ENCODE results near the gene PEPD.
"Not testable (repeated sequence)": the region's sequence is repeated elsewhere in the genome, so short reads cannot be mapped to it uniquely, and the experiment has no call there.

PEPD gene

DNA sequence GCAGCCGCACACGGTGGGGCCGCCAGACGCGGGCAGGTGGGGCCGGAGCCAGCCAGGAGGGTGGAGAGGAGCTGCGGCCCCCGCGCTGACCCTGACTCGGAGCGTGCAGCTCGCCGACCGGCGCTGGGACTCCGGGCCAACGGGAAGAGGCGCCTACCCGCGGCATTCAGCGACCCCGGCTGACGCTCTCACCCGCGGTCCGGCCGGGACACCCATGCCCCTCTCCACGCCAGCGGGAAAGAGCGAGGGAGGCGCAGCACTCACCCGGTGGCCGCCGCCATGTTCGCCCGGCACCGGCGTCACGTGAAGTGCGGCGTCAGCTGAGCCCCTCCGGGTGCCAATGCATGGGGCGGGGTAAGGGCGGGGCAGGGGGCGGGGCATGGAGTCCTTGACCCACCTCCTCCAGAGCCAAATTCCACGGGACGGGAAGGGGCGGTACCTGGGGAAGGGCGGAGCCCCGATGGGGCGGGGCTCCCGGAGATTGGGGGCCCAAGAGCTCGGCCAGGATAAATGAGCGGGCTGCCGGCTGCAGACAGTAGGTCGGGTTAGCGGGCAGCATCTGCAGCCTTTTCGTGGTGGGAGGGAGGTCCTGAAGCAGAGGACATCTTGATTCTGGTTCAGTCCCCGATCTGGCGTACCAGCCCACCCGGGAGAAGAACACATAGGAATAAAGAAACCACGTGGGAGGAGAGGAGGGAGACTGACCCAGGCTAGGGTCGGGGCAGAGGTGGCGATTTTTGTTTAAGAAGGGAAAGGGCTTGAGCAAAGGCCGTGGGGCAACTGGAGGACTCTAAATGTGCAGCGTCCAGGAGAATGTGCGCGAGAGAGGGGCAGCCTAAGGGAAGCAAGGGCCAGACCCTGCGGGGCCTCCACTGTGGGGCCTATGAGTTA lies at the start of gene PEPD:
TSS of gene PEPD (minus strand) at position 312 of the 891 bp plus-strand sequence. CDS start at position 281, 31 bp downstream.
- FAIRE-seq = no peak

DNA sequence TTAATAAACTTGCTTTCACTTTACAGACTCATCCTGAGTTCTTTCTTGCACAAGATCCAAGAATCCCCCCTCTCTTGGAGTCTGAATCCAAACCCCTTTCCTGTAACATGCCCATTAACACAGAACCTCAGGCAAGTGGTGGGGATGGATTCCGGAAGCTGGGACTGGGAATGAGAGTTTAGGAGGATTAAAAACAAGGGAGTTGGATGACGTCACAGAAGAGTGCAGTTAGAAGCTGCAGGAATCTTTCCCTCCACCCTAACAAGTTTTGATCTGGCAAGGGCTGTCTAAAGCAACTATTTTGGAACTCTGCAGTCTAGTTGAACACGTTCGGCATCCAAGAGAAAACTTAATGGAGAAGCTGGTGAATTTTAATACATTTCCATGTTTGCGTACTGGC lies 48.2 kb upstream of the PEPD start:
- FAIRE-seq = no peak

DNA sequence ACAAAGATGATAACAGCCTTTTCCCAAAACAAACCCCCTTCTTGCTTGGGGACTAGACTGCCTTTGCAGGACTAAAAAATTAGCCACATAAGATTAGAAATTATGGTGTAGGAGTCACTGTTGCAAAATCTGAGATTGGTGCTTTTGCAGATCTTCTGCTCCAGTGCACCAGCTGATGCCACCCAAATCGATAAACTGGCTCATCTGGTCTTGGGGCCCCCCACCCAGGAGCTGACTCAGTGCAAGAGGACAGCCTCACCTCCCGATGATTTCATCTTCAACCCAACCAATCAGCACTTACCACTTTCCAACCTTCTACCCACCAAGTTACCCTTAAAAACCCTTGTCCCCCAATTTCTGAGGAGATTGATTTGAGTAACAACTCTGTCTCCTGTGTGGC lies 47.1 kb upstream of the PEPD start:
- FAIRE-seq = no peak

DNA sequence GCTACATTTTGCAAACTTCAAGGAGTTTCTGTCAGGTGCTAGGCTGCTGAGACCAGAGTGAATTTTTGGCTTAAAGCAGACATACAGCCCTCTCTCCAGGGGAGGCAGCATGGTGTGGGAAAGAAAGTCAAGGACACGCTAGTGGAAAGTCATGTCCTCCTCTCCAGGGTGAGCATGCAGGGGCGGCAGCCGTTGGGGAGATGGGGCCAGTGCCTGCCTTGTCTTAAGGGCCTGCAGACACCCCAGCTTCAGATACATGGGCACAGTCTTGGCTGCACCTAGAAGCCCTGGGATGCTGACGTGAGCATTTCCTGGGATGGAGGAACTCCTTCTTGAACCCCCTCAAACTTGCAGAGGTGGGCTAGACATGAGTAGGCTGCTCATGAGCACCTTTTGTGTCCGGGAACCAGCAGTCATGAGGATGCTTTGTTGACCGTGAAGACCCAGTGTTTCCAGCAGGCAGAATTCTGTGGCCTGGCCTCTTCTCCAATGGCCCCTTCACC lies 43.3 kb upstream of the PEPD start:
- no peak for FAIRE-seq

DNA sequence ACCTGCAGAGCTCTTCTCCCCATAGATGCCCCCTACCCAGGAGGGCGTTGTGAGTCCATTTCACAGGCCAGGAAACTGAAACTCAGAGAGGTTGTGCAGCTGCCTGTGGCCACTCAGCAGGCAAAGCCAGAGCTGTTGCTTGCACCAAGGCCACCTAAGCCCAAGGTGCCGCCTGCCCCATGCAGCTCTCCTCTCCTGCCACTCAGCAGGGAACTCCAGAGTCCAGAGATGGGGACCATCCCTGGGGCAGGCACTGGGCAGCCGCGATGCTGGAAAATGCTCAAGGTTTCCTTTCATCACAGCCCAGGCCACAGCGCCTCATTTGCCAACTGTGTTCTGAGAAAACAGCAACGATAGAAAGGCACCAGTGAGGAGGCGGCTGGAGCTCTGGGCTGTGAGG lies 41.0 kb upstream of the PEPD start:
- FAIRE-seq = no peak

DNA sequence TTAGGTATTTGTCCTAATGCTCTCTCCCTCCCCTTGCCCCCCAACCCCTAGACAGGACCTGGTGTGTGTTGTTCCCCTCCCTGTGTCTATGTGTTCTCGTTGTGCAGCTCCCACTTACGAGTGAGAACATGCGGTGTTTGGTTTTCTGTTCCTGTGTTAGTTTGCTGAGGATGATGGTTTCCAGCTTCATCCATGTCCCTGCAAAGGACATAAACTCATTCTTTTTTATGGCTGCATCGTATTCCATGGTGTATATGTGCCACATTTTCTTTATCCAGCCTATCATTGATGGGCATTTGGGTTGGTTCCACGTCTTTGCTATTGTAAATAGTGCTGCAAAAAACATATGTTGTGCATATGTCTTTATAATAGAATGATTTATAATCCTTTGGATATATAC lies 40.1 kb upstream of the PEPD start:
- FAIRE-seq = not testable (repeated sequence)

DNA sequence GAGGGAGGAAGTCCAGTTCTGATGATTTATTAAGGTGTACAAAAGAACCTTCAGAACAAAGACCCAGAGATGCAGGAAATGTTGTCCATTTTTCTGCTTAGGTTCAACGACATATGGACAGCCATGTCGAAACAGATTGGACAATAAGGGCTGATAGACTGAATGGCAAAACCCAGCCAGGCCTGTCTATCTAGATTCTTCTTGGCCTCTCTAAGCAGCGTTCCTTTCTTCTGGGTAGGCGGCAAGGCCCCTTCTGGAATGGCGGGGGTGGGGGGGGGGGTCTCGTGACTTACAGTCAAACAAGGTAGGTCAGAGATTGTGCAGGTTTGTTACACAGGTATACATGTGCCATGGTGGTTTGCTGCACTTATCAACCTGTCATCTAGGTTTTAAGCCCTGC lies 39.7 kb upstream of the PEPD start:
- no peak for FAIRE-seq

DNA sequence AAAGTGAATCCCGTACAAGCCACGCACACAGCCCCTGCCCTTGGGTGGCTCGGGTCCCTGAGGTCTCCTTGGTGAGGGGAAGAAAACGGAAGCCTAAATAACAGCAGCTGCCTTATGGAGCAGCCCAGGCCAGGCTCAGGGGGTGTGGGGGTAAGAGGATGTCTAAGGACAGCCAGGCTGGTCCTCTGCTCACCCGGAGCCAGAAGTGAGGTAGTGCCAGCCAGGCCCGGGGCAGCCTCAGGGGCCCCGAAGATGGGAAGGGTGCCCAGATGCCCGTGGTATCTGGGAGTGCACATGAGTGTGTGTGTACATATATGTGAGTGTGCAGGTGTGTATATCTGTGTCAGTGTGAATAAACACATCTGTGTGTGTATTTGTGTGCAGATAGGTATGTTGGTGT lies 38.4 kb upstream of the PEPD start:
- no peak for FAIRE-seq

DNA sequence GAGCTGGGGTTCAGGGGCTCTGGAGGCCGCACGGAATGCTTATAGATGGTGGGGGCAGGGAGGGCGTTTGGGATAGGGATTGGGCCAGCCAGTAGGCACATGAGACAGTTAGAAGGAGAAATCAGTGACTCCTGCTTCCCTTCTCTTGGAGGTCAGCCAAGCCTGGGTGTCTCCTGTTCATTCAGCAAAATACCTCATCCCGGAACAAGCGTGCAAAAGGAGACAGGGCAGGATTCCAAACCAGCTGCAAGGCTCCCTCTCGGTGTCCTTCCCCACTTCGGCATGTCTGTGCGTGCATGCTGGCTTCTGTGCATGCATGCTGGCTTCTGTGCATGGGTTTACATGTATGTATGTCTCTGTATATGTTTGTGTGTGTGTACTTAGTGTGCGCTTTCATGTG lies 37.3 kb upstream of the PEPD start:
- no peak for FAIRE-seq

DNA sequence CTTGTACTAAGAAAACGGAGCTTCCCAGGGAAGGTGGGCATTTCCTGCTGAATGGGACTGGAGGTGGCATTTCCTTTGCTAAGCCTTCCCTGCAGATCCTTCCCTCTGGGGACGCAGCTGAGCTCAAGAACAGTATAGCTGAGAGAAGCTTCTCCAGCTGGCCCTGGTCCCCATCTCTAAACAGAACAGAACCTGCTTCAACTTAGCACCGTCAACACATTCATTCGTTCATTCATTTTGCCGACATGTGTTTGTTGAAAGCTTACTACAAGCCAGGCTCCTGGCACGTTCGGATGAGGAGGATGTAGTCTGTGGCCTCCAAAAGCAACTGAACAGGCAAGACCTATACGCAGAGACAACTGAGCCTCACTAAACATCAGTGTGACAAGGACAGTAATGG lies 36.6 kb upstream of the PEPD start:
- no peak for FAIRE-seq

DNA sequence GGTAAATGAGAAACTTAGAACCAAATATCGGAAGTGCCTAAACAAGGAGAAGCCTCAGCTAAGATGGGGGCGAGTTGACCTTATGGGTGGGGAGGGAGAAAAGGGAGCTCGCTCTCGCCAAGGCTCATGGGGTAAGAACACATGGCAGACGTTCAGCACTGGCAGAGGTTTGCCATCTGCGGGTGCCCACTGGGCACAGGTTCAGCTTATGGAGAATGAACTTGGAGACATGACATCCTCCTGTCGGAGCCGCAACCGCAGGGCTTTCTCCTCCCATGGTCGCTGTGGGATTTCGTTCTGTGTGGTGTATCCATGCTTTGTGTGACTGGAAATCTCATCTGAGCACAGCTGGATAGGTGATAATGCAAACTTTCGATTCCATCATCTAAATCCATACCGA lies 36.1 kb upstream of the PEPD start:
- no peak for FAIRE-seq

DNA sequence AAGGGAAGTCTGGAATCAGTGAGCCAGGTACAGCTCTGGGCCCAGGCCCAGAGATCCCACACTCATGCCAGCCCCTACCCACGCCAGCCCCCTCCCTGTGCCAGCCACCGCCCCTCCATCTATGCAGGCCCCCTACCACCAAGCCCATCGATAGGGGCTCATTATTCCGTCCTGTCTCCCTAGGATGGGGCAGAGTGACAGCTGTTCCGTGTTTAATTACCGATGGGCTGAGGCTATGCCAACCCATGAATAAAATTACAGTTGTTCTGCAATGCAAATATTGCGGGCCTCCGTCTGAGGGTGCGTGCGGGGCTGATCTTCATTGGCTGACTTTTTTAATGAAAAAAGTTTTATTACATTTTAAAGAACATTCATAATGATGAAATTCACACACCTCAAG lies 35.6 kb upstream of the PEPD start:
- no peak for FAIRE-seq

DNA sequence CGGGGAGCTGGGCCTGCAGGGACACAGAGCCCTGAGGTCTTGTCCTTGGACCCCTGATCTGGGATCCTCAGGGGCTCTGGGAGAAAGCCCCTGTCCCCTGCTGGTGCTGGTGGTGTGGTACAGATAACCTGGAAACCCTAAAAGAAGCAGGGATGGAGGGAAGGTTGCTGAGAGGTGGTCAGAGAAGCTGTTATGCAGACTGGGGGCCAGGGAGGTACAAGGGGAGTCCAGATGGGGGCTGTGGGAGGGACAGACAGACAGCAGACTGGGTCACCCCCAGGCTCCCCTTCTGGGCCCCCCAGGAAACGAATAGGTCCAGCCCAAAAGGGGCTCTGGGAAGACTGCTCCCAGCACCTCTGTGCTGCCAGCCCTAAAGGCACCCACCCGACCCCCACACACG lies 34.7 kb upstream of the PEPD start:
- no peak for FAIRE-seq

DNA sequence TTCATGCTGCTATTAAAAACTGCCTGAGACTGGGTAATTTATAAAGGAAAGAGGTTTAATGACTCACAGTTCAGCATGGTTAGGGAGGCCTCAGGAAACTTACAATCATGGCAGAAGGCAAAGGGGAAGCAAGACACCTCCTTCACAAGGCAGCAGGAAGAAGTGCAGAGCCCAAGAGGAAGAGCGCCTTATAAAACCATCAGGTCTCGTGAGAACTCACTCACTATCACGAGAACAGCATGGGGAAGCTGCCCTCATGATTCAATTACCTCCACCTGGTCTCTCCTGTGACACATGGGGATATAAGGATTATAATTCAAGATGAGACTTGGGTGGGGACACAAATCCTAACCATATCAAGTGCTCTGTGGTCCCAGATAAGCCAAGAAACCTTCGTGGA lies 34.1 kb upstream of the PEPD start:
- FAIRE-seq = not testable (repeated sequence)

DNA sequence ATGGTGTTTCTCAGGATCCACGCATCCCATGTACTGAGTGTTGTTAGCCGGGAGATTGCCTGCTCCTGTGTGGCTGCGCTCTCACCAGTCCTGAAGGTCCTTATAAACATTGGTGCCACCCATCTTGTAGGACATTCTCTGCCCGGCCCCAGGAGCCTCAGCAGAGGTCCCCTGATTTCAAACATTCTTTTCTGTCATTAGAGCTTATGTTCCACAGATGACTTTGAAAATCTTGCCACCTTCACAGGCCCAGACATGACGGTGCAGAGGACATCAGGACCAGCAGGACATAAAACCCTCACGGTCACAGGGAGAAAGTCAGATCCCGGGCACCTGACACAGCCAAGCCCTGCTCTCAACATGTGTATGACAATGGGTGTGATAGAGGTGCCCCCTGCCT lies 33.2 kb upstream of the PEPD start:
- FAIRE-seq = no peak

DNA sequence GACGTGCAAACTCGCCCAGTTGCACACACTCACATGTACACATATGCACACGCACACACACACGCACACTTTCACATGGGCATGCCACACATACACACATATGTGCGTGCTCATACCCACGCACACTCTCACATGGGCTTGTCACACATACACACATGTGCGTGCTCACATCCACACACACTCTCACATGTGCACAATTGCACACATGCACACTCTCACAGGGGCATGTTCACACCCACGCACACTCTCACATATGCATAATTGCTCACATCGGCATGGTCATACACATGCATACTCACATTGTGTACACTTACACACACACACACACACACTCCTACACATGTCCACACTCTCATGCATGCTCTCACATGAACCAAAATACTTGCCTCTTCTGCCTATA lies 32.8 kb upstream of the PEPD start:
- FAIRE-seq = no peak

DNA sequence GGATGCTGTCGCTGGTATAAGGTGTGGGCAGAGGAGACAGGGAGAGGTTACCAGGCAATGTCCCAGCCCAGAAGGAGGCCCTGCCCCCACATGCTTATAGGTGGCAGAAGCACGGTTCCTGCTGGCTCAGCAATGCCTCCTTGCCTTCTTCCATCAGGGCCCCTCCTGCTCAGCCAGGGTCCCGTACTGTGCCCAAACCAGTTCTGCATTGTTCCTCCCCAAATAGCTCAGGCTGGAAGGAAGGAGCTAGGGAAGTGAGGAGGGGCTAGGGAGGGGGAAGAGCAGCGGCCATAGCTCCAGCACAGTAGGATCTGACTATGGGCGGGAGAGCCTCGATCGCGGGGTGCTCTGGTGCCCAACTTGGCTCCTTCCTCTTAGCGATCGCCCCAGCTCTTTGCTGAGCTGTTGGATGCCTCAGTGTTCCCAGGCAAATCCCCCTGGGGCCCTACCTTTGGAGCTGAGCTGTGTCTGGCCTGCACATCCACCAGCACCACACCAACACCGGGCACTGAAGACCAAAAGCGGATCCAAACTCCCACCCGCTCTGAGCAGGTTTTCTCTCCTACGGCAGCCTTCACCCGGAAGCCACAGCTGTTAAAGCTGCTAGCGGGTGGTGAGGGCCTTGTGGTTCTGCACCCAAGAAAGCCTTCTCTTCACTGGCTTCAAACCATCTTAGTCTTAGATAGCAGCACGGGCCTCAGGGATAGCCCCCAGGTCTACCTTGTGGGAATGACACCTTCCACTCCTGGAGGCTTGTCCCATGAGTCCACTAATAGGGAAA lies 32.1 kb upstream of the PEPD start:
- no peak for FAIRE-seq

DNA sequence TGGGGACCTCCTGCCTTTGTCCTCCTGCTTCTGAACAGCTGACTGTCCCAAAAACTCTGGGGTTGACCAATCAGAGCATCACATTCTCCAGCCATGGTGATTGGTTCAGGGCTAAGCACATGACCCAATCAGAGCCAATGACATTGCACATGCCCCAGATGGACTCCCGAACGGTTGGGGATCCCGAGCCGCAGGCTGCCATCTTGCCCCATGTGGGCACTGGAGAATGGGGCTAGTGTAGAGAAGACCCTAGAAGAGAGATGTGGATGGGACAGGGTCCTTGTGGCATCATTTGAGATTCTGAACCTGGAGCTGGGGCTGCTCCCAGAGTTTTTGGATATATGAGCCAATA lies 31.3 kb upstream of the PEPD start:
- FAIRE-seq = no peak

DNA sequence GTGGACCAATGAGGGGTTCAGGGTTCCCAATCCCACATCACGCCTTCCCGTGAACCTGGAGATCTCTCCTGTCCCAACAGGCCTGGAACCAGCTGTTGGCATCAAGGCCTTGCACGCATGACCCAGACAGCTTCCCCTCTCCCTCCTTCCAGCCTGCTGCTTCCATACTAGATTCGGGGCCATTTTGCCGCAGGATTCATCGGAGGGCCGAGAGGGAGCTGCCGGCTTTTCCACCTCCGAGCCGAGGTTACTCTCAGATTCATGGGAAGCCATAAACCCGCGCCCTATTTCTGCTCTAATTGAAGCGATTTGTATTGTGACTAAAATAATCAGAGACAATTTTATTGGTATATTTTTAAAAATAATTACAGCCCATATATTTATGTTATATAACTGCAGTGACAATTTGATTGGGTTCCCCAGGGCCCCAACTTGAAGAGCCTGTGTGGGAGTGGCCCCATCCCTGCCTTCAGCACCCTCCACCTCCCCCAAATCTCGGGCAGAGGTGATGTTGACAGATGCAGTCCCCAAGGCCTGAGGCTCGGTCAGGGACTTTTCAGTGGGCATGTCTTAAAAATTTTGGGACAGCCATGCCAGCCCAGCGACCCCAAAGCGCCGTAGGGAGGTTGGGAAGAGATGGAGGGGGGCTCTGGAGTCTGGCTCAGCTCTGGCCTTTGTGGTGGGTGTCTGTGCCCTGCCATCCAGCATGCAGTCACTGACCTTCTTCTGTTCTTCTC lies 30.8 kb upstream of the PEPD start:
- no peak for FAIRE-seq

DNA sequence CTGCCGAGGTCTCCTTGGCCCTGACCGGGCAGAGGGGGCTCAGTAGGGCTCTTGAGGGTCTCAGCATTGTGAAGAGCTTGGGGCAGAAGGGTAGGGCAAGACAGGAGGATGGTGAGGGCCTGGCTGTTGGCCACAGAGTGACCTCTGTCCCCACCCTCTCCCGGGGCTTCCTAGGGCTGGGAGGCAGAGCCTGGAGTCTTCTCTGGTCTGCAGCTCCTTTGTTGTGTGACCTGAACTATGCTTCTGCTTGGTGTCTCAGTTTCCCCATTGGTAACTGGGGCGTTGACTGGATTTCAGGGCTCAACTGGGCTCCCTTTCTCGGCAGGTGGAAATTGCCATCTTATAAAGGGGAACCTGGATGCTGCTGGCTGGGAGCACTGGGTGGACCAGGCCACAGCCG lies 30.1 kb upstream of the PEPD start:
- no peak for FAIRE-seq

DNA sequence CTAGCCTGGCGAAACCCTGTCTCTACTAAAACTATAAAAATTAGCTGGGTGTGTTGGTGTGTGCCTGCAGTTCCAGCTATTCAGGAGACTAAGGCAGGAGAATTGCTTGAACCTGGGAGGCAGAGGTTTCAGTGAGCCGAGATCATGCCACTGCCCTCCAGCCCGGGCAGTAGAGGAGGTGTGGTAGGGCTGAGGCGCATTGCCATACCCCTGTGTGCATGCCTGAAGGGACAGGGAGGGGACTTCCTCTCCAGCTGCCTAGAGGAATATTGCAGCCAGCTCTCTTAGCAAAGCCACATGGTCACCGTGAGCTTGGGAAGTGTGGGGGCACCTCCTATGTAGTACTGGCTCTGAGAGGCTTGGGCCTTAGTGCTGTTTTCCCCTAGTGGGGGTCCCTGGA lies 29.2 kb upstream of the PEPD start:
- no peak for FAIRE-seq

DNA sequence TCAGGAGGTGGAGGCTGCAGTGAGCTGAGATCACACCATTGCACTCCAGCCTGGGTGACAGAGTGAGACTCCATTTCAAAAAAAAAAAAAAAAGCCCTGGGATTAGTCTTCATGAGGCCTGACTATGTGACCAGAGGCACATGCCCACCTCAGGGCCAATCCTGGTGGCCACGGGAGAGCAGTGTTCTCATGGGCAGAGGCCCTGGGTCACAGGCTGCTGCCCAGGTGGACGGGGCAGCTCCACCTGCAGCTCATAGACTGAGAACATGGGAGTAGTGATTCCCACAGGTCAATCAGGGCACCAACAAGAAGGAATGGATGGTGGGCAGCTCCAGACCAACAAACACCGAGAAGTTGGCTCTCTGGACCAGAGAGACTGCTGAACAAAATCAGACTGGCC lies 26.1 kb upstream of the PEPD start:
- no peak for FAIRE-seq

DNA sequence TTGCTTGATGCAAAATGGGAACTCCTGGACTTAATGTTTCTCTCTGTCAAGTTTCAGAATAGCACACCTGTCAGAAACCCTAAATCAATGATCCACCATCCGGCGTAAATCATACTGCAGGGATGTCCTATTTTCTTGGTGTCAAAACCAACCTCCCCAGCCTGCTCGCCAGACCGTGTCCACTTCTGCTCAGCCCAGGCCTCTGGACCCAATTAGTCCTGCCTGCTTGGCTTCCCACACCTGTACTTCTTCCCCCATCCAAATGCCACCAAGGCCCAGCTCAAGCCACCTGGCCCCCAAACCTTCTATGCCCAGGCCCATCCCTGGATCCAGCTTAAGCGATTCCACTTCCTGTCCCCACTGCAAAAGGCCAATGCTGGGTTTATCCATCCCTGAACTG lies 25.1 kb upstream of the PEPD start:
- FAIRE-seq = no peak

Data from endometrium (tissue), 2 donors.